ENCODE results near the gene LINGO1. TPM values are rescaled to one million over a fixed set of nuclear protein-coding genes. Genes with fewer than 3 reads are reported as not detected.
A peak's percentile ranks its signal among the peaks of the same experiment; 100 is the strongest.

The LINGO1 gene
- total RNA-seq, 1 experiment from 2014 or later: 2.1 TPM

- in situ Hi-C loops (cut with HindIII; ENCODE audit: low pct_unique_long_range_greater_than_20kb, low sequenced_read_pairs): no loop called here
- DNase-seq (ENCODE audit: low read depth, low spot score): peak; percentile 28
These were observed 63.6 kb downstream of the LINGO1 start for GRCh38 chr15:77568973-77569728.

GRCh38 chr15:77568014-77568972 is 64.4 kb downstream of the LINGO1 start:
- in situ Hi-C loops (cut with HindIII; ENCODE audit: low pct_unique_long_range_greater_than_20kb, low sequenced_read_pairs): no loop called here

GRCh38 chr15:77567202-77567601 is 65.5 kb downstream of the LINGO1 start:
- in situ Hi-C loops (cut with HindIII; ENCODE audit: low pct_unique_long_range_greater_than_20kb, low sequenced_read_pairs): no loop called here
- no peak for DNase-seq (ENCODE audit: low read depth, low spot score)

More at GRCh38 chr15:77568014-77568972, 64.4 kb downstream of the LINGO1 start:
- peak; percentile 24 for DNase-seq (ENCODE audit: low read depth, low spot score)

- DNase-seq (ENCODE audit: low read depth, low spot score): no peak
- in situ Hi-C loops (cut with HindIII; ENCODE audit: low pct_unique_long_range_greater_than_20kb, low sequenced_read_pairs): no loop called here
These were observed 66.6 kb downstream of the LINGO1 start for GRCh38 chr15:77566092-77566491.

GRCh38 chr15:77565378-77565915 is 67.3 kb downstream of the LINGO1 start:
- in situ Hi-C loops (cut with HindIII; ENCODE audit: low pct_unique_long_range_greater_than_20kb, low sequenced_read_pairs): no loop called here
- no peak for DNase-seq (ENCODE audit: low read depth, low spot score)

- in situ Hi-C loops (cut with HindIII; ENCODE audit: low pct_unique_long_range_greater_than_20kb, low sequenced_read_pairs): no loop called here
- DNase-seq (ENCODE audit: low read depth, low spot score): no peak
These were observed 67.8 kb downstream of the LINGO1 start for GRCh38 chr15:77564938-77565337.

- DNase-seq (ENCODE audit: low read depth, low spot score): no peak
- in situ Hi-C loops (cut with HindIII; ENCODE audit: low pct_unique_long_range_greater_than_20kb, low sequenced_read_pairs): no loop called here
These were observed 68.4 kb downstream of the LINGO1 start for GRCh38 chr15:77564341-77564740.

GRCh38 chr15:77563623-77564156 is 69.0 kb downstream of the LINGO1 start:
- no peak for DNase-seq (ENCODE audit: low read depth, low spot score)
- in situ Hi-C loops (cut with HindIII; ENCODE audit: low pct_unique_long_range_greater_than_20kb, low sequenced_read_pairs): no loop called here

Other genes with a start within 250 kb of the LINGO1 start
- gene PEAK1, start 212.8 kb downstream of the LINGO1 start, total RNA-seq (2014; rRNA removed; shearing (Covaris generic)): 17.8 and 24.1 TPM in 2 replicates
- 28.9 and 29.5 TPM in 2 replicates for gene HMG20A, start 212.0 kb downstream of the LINGO1 start, total RNA-seq (2014; rRNA removed; shearing (Covaris generic))

All from SK-MEL-5 (cell line).